DMS114 treated with DMSO at 0.1 percent for 48 hours (cell line): ENCODE data around the gene SLC25A23.
"Not testable (repeated sequence)": the region's sequence is repeated elsewhere in the genome, so short reads cannot be mapped to it uniquely, and the experiment has no call there.

Experiments used
- DNase-seq: peaks from one replicate; lab custom pipeline; 2025; ENCODE audit not compliant: unreplicated experiment; lab: John Stamatoyannopoulos, UW

SLC25A23 gene

DNA sequence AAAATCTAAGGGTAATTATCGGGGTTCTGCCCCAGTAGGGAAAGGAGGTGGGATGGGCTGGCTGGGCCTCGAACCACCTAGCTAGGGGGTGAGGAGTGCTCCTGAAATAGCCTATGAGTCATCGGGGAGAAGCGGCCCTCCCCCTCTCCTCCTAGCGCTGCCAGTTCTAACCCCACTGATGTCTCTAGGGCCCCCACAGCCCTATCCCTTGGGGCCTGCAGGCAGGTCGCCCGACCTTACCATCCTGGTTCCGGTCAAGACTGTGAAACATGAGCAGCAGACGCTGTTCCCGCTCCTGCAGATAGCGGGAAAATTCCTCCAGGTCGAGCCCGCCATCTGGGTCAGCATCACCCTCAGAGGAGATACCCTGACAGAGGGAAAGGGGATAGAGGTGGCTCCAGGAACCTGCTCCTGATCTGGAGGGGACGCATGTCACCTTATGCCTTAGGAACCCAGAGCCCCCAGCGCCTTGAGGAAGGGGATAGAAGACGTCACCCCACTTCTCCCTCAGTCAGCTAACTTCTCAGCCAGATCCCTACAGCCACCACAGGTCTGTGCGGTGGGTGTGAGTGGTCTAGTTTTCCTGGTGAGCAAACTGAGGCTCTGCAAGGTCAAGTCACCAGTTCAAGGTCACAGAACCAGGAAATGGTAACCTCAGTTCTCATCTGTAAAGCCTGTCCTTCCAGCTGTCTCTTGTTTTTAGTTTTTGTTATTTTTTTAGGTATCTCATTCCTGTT is 1.5 kb downstream of the SLC25A23 start:
- DNase-seq: no peak

DNA sequence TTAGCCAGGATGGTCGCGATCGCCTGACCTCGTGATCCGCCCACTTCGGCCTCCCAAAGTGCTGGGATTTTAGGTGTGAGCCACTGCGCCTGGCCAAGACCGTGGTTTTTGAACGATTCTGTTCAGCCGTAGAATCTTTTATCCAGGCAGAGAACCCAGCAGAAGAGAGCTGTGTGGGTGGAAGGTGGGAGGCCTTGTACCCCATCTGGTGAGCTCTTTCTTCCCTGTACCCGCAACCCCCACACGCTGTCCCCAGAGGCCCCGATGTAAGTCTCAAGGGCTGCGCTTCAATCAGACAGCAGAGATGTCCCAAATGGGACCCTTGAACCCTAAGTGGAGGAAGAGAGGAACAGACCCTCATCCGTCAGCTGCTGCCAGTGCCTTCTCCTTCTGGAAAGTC is 3.7 kb downstream of the SLC25A23 start:
- no peak for DNase-seq

DNA sequence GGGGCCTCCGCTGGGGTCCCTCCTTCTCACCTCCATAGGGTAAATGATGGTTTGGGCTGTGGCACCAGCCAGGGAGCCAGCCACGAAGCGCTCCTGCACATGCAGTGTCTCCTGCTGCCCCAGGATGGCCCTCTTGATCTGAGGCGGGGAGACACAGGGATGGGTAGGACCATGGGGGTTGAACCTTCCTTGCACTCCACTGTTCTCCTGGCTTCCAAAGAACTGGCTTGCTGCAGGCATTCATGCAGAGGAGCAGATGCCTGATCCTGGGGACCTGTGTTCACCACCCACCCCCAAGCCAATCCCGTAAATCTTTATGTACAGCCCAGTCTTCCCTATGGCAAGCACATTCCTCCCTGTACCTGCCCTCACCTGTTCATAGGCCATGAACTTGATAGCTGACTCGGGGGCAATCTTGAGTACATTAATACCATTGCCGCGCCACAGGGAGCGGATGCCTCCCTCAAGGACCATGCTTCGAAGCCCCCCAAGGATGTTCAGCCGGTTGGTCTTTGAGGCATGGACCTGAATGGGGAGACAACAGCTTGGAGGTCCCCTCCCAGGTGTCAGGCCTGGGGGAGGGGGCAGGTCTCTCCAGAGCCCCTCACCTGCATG is 5.5 kb downstream of the SLC25A23 start:
- DNase-seq: no peak

DNA sequence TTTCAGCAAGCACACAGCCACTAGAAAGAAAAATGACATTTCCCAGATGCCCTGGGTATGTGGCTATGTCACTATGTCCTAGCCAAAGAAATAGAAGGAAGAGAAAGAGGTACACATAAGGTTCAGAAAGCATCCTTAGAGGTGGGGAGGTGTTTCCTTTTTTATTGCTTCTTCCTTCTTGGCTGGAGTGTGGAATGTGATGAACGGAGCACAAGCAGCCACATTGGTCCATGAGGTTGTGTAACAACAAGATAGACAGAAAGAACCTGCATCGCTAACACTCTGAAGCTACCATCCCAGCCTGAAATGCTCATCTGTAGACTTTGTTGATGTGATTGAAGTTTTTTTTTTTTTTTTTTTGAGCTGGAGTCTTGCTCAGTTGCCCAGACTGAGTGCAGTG is 6.7 kb downstream of the SLC25A23 start:
- no peak for DNase-seq

DNA sequence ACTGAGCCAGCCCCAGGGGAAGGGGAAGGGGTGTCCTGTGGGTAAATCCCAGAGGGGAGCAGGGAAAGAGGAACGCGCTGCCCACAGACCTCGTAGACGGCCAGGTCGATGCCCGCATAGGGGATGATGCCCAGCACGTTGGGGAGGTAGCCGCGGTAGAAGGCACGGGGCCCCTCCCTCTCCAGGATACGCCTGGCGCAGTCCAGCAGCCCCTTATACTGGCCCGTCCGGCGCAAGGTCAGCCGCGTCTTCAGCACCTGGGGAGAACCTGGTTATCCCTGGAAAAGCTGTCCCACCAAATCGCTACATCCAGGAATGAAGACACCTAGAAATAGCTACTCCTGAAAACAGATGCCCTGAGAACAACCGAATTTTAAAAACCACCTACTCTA is 7.4 kb downstream of the SLC25A23 start:
- DNase-seq: no peak

DNA sequence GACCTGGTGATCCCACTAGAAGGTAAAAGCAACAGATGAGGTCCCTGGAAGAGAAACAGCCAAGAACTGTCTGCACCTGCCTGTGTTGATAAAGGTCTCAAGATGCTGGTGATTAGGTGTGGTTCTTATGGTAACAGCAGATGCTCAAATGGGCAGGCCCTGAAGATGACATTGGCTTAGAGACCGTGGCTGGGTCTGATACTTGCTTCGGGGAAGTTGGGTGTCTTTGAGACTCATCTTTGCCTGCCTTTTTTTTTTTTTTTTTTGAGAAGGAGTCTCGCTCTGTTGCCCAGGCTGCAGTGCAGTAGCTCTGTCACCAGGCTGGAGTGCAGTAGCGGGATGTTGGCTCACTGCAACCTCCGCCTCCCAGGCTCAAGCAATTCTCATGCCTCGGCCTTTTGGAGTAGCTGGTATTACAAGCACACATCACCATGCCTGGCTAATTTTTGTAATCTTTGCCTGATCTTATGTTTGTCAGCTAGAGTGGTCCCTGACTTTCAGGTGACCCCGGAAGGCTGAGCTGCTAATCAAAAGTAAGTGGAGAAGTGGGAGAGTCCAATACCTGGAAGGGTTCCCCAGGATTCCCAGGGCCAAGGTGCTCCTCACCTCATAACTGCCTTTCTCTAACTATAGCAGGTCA is 7.9 kb downstream of the SLC25A23 start:
- no peak for DNase-seq

DNA sequence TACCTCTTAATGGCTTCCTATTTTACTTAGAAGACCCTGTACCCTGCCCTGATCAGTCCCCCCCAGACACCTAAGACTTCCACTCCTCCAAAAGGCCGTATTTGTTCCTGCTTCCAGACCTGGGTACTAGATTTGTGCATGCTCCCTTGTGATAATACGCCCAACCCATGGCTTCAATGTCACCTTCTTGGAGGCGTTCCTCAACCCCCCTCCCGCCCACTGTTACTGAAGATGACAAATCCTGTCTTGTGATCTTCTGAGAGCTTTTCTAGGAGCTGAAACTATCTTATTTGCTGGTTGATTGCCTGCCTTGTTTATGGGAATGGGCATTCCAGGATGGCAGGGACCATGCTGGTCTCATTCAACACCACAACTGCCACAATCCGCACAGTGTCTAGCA is 9.4 kb downstream of the SLC25A23 start:
- DNase-seq: no peak

DNA sequence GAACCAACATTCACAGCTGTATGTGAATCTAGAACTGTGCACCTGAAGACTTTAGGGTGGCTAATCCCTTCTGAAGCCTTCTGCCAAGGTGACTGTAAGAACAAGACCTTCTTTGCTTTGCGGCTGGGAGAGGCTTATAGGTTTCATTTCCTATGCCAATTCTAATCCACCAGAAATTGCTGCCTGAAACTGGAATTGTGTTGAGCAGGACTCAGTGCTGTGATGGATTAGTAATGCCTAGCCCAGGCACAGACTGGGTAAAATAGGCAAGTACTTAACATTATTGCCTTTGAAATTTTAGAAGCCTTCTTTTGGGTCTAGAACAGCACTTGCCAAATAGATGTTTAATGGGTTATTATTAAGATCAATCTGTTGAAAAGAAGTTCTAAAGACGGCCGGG is 11.5 kb downstream of the SLC25A23 start:
- DNase-seq: no peak

DNA sequence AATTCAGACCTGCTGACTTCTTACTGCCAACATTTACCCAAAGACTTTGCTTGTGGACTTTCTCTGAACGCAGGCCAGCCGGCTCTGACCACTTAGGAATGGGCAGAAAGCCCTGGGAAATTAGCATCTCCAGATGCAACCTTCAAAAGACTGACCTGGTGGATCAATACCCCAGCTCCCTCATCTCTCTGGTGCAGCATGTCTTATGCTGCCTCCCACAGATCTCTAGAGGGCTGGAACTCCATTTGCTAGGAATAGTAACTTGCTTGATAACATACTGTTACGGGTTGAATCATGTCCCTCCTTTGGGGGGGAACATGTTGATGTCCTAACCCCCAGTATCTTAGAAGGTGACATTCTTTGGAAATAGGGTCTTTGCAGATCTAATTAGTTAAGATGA is 13.1 kb downstream of the SLC25A23 start:
- DNase-seq: no peak

DNA sequence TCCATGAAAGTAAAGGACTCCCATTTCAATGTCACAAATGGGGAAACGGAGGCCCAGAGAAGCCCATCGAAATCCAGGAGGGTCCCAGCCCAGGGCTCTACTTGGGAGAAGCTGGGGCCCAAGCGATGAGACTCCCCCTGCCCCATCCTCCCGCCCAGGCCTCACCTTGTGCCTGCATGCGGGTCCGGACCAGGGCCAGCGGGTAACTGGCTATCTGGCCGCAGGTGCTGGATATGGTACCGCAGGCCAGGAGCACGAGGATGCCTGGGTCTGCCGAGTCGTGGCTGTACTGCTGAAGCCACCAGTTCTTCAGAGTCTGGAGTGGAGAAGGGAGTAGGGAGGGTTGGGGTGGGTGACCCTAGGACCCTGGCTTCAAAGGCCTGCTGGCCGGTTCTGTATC is 15.6 kb downstream of the SLC25A23 start:
- no peak for DNase-seq

DNA sequence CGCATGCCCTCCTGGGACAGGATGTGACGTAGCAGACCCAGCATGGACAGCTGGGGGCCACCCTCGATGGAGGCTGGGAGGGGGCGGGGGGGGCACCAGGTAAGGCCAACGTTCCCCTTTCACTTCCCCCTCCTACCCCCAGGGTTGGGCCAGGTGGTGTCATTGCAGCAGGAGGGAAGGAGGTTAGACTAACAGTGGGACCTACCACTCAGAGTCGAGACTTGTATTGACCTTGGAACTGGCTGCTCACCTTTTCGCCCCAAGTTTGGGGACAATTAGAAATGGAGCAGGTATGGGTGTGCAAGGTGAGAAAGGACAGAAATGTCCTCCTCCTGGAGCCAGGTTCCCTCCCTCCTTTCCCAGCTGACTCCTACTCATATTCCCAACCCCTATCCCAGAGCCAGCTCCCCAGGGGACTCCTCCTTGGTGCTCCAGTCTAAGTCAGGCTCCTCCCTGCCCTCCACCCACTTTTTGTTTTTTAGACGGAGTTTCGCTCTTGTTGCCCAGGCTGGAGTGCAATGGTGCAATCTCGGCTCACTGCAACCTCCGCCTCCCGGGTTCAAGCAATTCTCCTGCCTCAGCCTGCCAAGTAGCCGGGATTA is 17.4 kb downstream of the SLC25A23 start:
- no peak for DNase-seq

DNA sequence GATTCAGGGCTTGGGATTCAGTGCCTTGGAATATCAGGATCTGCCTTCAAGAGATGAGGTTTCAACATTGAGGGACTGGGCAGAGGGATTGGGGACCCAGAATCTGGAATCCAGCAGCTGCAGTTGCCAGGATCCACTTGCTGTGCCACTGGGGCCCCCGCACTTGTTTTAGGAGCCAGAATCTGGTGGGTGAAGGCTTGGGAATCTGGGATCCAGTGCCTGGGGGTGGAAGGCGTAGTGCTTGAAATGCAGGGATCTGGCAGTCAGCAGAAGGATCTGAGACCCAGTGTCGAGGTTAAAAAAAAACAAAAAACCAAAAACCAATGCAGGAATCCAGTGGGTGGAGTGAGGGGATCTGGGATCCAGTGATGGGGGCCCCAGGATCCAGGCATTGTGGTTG is 18.7 kb downstream of the SLC25A23 start:
- DNase-seq: no peak

DNA sequence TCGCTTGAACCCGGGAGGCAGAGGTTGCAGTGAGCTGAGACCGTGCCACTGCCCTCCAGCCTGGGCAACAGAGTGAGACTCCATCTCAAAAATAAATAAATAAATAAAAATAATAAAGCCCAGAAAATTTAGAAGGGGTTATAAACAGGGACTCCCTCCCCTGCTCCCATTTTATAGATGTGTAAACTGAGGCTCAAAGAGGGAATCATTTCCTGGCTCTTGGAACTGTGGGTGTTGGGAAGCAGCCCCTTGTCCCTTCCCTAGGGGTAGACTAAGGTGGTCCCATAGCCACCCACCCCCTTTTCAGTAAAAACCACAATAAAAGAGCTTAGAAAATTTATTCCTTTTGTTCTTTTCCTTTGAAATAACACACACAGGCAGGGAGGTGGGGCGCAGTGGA is 19.8 kb downstream of the SLC25A23 start:
- DNase-seq: no peak

DNA sequence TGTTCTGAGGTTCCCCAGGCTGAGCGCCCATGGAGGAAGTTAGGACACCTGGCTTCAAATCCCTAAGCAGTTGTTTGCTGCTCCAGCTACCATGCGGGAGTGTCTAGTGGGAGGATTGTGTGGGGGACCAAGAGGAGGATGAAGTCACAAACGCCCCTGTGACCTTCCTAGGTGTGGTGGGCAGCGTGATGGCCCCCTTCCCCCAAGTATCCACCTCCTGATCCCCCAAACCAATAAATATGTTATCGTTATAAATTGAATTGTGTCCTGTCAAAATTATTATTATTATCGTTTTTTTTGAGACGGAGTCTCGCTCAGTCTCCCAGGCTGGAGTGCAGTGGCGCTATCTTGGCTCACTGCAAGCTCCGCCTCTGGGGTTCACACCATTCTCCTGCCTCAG is 25.9 kb downstream of the SLC25A23 start, which contains the start of gene SLC25A41:
Gene SLC25A41 (minus strand): TSS at position 101 of the 400 bp plus-strand sequence. CDS start 70 bp downstream, at position 31.
- no peak for DNase-seq

DNA sequence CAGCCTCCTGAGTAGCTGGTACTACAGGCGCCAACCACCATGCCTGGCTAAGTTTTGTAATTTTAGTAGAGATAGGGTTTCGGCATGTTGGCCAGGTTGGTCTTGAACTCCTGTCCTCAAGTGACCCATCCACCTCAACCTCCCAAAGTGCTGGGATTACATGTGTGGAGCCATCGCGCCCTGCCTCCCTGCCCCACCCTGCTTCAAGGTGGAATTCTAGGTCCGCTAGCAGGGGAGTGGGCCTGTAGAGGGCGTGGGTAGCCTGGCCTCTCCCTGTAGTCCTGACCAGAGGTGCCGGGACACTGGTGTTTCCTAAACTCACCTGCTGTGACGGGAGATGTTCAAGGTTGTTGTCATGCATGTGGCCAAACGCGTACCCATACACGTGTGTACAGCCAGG is 26.4 kb downstream of the SLC25A23 start:
- DNase-seq: no peak

DNA sequence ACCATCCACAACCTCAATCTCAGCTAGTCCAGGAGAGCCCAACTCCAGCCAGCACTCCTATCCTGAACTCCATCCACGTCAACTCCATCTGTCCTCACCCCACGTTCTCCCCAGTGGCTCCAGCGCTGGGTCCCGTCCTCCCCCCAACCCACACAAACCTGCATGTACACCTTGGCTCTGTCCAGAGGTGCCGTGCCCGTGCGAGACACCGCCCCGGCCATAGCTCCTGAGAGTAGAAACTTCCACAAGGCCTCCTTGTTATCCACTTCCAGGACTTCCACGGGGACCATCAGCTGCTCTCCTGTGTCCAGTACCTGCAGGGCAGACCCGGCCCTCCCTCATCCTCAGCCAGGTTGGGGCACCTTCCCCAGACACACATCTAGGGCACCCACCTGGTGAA is 27.7 kb downstream of the SLC25A23 start:
- DNase-seq: no peak

DNA sequence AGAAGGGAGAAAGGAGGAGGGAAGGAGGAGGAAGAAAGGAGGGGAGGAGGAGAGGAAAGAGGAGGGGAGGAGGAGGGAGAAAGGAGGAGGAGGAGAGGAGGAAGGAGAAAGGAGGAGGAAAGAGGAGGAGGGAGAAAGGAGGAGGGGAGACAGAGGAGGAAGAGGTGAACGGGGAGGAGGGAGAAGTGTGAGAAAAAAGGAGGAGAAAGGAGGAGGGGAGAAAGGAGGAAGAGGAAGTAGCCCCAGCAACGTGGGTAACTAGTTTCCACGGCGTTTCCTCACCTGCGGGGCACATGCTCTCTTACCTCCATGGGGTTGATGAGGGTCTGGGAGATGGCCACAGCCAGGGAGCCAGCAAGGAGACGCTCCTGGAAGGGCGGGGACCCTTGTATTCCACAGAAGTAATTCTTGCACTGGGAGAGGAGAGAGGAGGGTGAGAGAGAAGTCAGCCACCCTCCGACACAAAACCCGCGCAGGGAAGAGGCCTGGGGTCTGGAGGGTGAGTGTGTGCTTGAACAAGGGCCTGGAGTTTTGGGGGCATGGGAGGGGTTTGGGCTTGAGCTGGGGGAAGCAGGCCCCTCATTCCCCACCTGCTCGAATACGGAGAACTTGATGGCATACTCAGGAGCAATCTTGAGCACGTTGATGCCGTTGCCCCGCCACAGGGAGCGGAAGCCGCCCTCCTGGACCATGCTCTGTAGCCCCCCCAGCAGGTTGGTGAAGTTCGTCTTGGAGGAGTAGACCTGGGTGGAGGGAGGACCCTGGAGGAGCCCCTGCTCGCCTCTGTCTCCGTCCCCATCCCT is 30.0 kb downstream of the SLC25A23 start:
- DNase-seq: no peak

DNA sequence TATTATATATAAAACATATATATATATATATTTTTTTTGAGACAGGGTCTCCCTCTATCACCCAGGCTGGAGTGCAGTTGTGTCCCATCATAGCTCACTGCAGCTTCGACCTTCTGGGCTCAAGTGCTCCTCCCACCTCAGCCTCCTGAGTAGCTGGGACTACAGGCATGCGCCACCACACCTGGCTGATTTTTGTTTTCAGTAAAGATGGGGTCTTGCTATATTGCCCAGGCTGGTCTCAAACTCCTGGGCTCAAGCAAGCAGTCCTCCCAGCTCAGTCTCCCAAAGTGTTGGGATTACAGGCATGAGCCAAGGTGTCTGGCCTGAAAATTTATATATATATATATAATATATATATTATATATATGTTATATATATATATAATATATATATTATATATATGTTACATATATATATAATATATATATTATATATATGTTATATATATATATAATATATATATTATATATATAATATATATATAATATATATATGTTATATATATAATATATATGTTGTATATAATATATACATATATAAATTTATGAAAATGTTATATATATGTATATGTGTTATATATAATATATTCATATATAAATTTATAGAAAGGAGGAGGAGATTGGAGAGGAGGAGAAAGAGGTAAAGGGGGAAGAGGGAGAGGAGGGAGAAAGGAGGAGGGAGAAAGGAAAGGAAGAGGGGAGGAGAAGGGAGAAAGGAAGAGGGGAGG is 30.7 kb downstream of the SLC25A23 start:
- not testable (repeated sequence) for DNase-seq

DNA sequence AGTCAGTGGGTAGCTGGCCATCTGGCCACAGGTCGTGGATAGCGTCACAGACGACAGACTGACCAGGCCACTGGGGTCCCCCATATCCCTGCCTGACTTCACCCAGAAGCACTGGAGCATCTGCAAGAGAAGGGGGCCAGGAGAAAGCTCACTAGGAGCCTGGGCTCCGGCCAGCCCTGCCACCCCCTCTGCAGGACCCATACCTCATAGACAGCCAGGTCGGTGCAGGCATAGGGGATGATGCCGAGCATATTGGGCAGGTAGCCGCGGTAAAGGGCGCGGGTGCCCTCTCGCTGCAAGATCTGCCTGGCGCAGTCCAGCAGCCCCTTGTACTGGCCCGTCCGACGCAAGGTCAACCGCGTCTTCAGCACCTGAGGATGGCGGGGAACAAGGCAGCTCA is 32.5 kb downstream of the SLC25A23 start:
- DNase-seq: no peak
